ENCODE measurements around the gene CPA5. TPM values are rescaled to one million over a fixed set of nuclear protein-coding genes. Genes with fewer than 3 reads are reported as not detected.

Gene CPA5
- total RNA-seq, 1 donor from 2014 or later, result not detected

GRCh38 chr7:130341882-130342281, 2.7 kb upstream of the CPA5 start:
- Histone ChIP-seq H3K27me3 (no peaks in the 10 kb centered on the region), H3K27ac (no peak overlapping the region), H3K36me3 (no peaks in the 10 kb centered on the region), H3K4me1 (no peaks in the 10 kb centered on the region), H3K4me3 (no peak overlapping the region), H3K9me3 (no peaks in the 10 kb centered on the region)
- no peak for DNase-seq (ENCODE audit: extremely low spot score in 2 of 2)
- TF ChIP-seq POLR2AphosphoS5 (IDR thresholded peaks at IDR 0.05; ENCODE audit: insufficient read depth in 1 of 2, low read depth in 1 of 2) (no peak), POLR2A (IDR thresholded peaks at IDR 0.05) (no peak), CTCF (IDR thresholded peaks at IDR 0.05) (no peak)
- intact Hi-C loops (cut with DNase I), result no loop called here

- no peak overlapping the region for H3K4me3 ChIP-seq
- no peaks in the 10 kb centered on the region for H3K36me3 ChIP-seq
- no peak for DNase-seq (ENCODE audit: extremely low spot score in 2 of 2)
- no peak overlapping the region for H3K27ac ChIP-seq
- no peaks in the 10 kb centered on the region for H3K9me3 ChIP-seq
- TF ChIP-seq CTCF (IDR thresholded peaks at IDR 0.05), result no peak
- H3K27me3 ChIP-seq, result no peaks in the 10 kb centered on the region
- intact Hi-C loops (cut with DNase I), result no loop called here
- H3K4me1 ChIP-seq, result no peaks in the 10 kb centered on the region
Observed at GRCh38 chr7:130342701-130343380, 1.8 kb upstream of the CPA5 start.

GRCh38 chr7:130345136-130345535, 520 bp downstream of the CPA5 start:
- no peaks in the 10 kb centered on the region for H3K27me3 ChIP-seq
- no peak for DNase-seq (ENCODE audit: extremely low spot score in 2 of 2)
- H3K27ac ChIP-seq, result no peak overlapping the region
- H3K36me3 ChIP-seq, result no peaks in the 10 kb centered on the region
- peaks cover 2% of the 10 kb centered on the region for H3K4me1 ChIP-seq
- no peak overlapping the region for H3K4me3 ChIP-seq
- intact Hi-C loops (cut with DNase I), result no loop called here
- TF ChIP-seq POLR2A (IDR thresholded peaks at IDR 0.05) (no peak), POLR2AphosphoS5 (IDR thresholded peaks at IDR 0.05; ENCODE audit: insufficient read depth in 1 of 2, low read depth in 1 of 2) (no peak), CTCF (IDR thresholded peaks at IDR 0.05) (no peak)
- H3K9me3 ChIP-seq, result no peaks in the 10 kb centered on the region

DNA sequence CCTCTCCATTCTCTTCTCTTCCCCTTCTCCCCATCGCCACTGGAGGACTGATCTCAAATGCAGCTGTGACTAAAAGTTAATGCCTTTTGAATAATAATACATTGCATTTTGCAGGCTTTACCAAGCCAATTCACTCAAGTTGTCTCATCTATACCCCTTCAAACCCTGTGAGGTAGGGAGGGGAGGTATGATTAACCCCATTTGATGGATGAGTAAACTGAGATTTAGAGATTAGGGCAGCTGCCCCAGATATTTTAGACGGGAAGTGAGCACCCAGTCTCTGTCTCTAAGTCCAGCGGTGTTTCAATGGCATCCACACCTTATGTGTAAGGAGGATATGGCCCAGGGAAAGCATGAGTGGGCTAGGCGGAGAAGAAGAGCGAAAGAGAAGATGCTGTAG, 1.1 kb downstream of the CPA5 start:
- intact Hi-C loops (cut with DNase I), result no loop called here
- DNase-seq (ENCODE audit: extremely low spot score in 2 of 2), result no peak
- no peaks in the 10 kb centered on the region for H3K27me3 ChIP-seq
- H3K4me3 ChIP-seq, result no peak overlapping the region
- no peaks in the 10 kb centered on the region for H3K9me3 ChIP-seq
- no peaks in the 10 kb centered on the region for H3K36me3 ChIP-seq
- H3K4me1 ChIP-seq, result peaks cover 8% of the 10 kb centered on the region
- no peak overlapping the region for H3K27ac ChIP-seq
- TF ChIP-seq POLR2AphosphoS5 (IDR thresholded peaks at IDR 0.05; ENCODE audit: insufficient read depth in 1 of 2, low read depth in 1 of 2) (no peak), CTCF (IDR thresholded peaks at IDR 0.05) (no peak), POLR2A (IDR thresholded peaks at IDR 0.05) (no peak)

GRCh38 chr7:130346177-130346905, 1.7 kb downstream of the CPA5 start:
- Histone ChIP-seq H3K9me3 (no peaks in the 10 kb centered on the region), H3K4me1 (peaks cover 14% of the 10 kb centered on the region), H3K36me3 (no peaks in the 10 kb centered on the region), H3K4me3 (no peak overlapping the region), H3K27ac (no peak overlapping the region), H3K27me3 (no peaks in the 10 kb centered on the region)
- intact Hi-C loops (cut with DNase I), result no loop called here
- TF ChIP-seq CTCF (IDR thresholded peaks at IDR 0.05), result no peak
- TF ChIP-seq POLR2AphosphoS5 (IDR thresholded peaks at IDR 0.05; ENCODE audit: insufficient read depth in 1 of 2, low read depth in 1 of 2), result no peak
- TF ChIP-seq POLR2A (IDR thresholded peaks at IDR 0.05), result no peak
- no peak for DNase-seq (ENCODE audit: extremely low spot score in 2 of 2)

All from vagina (tissue), 2 donors.